GM12878 (cell line): ENCODE measurements around the gene CHCHD1. TPM values are rescaled to one million over a fixed set of nuclear protein-coding genes. Genes with fewer than 3 reads are reported as not detected.

ENCODE experiments used
- CHD1 ChIP-seq: IDR thresholded peaks from 2 replicates; pipeline ENCODE4 v1.6.1; 2012; ENCODE audit warnings: low read depth, low read length, improper control_type of control experiment
- CHD2 ChIP-seq: IDR thresholded peaks from 2 replicates; pipeline ENCODE4 v1.6.1; 2011; ENCODE audit warnings: low read depth, low read length, improper control_type of control experiment, borderline replicate concordance
- CREB1 ChIP-seq: IDR thresholded peaks from 2 replicates; pipeline ENCODE4 v1.6.1; 2012; ENCODE audit warnings: low read depth, mild to moderate bottlenecking, inconsistent platforms
- EED ChIP-seq: sonication (generic); IDR thresholded peaks from 2 replicates; pipeline ENCODE4 v1.6.1; 2016; ENCODE audit warnings: antibody characterized with exemption, low read depth
- GATAD2B ChIP-seq: fragments of 450-650 bp; conservative IDR thresholded peaks from 2 replicates; pipeline ENCODE4 v1.6.1; 2017; ENCODE audit warnings: low read depth, mild to moderate bottlenecking, moderate library complexity
- HDGF ChIP-seq: fragments of 450-650 bp; IDR thresholded peaks from 2 replicates; pipeline ENCODE4 v1.6.1; 2016; ENCODE audit warnings: antibody characterized with exemption
- IKZF2 ChIP-seq, 2 experiments: fragments of 450-650 bp; IDR thresholded peaks; 2 replicates each; pipeline ENCODE4 v1.6.1; 2017; ENCODE audit warnings: mild to moderate bottlenecking in 2 of 2, moderate library complexity in 2 of 2
- IRF4 ChIP-seq: IDR thresholded peaks from 2 replicates; pipeline ENCODE4 v1.6.1; 2011; ENCODE audit warnings: low read depth, low read length
- NRF1 ChIP-seq: conservative IDR thresholded peaks from 2 replicates; pipeline ENCODE4 v1.6.1; 2011; ENCODE audit warnings: mild to moderate bottlenecking, low read depth, low read length, improper control_type of control experiment
- POLR2AphosphoS2 ChIP-seq: IDR thresholded peaks from 2 replicates; pipeline ENCODE4 v1.6.1; 2011; ENCODE audit warnings: low read depth, mild to moderate bottlenecking, low read length, improper control_type of control experiment, moderate library complexity
- TARDBP ChIP-seq: IDR thresholded peaks from 2 replicates; pipeline ENCODE4 v1.6.1; 2016; ENCODE audit warnings: borderline replicate concordance
- YY1 ChIP-seq: IDR thresholded peaks from 2 replicates; pipeline ENCODE4 v1.6.1; 2011; ENCODE audit warnings: low read depth, mild to moderate bottlenecking, low read length
- ZBED1 ChIP-seq: IDR thresholded peaks from 2 replicates; pipeline ENCODE4 v1.6.1; 2016; ENCODE audit warnings: borderline replicate concordance
- polyA plus RNA-seq, 11 experiments: library from polyadenylated mRNA; depleted of rRNA in 4 of 11; unstranded in 6 of 11; stranded (reverse) in 5 of 11; fragments of >200 nt; fragmentation: Nextera tagmentation in 4 of 11; fragmentation: Illumina TruSeq in 1 of 11; extraction: Ambion mirVana in 4 of 11; extraction: Trizol in 1 of 11; gene quantifications; 1 replicate in 1 of 11; 2 replicates in 10 of 11; pipeline versions ENCODE4 v1.2.1 to v1.2.3, GENCODE V29; 2011 to 2016; ENCODE audit warnings: inconsistent platforms in 2 of 11, missing spikeins in 2 of 11, low read depth in 1 of 11
- total RNA-seq, 4 experiments: library from RNA; depleted of rRNA in 3 of 4; stranded (reverse); fragments of >200 nt in 3 of 4; fragmentation: Illumina TruSeq in 1 of 4; extraction: Trizol in 1 of 4; gene quantifications; 2 replicates each; pipeline versions ENCODE4 v1.2.1 to v1.2.3, GENCODE V29; 2013 to 2021
- TF ChIP-seq, protein P1 (sequence below): IDR thresholded peaks from 2 replicates; pipeline ENCODE4 v1.6.1; 2011; ENCODE audit warnings: borderline replicate concordance, low read depth, mild to moderate bottlenecking, moderate library complexity, low read length; ENCODE audit not compliant: insufficient read depth, poor library complexity, severe bottlenecking
- TF ChIP-seq, protein P2 (sequence below): fragments of 450-650 bp; formaldehyde crosslinking; IDR thresholded peaks from 2 replicates; pipeline ENCODE4 v1.5.0; 2022; ENCODE audit warnings: mild to moderate bottlenecking, missing genetic modification characterization
- TF ChIP-seq, protein P3 (sequence below): fragments of 450-650 bp; IDR thresholded peaks from 2 replicates; pipeline ENCODE4 v1.6.1; 2017; ENCODE audit warnings: low read depth, mild to moderate bottlenecking, moderate library complexity
- TF ChIP-seq, protein P4 (sequence below): IDR thresholded peaks from 2 replicates; pipeline ENCODE4 v1.6.1; 2012; ENCODE audit warnings: improper control_type of control experiment, low read depth, low read length; ENCODE audit not compliant: insufficient replicate concordance

Gene CHCHD1
- total and polyA plus RNA-seq, 10 of the 15 experiments (the other 5 are each of a cell fraction or from before 2014, with no cell fraction given) = 35.0 to 132 (median 70.0) TPM

DNA sequence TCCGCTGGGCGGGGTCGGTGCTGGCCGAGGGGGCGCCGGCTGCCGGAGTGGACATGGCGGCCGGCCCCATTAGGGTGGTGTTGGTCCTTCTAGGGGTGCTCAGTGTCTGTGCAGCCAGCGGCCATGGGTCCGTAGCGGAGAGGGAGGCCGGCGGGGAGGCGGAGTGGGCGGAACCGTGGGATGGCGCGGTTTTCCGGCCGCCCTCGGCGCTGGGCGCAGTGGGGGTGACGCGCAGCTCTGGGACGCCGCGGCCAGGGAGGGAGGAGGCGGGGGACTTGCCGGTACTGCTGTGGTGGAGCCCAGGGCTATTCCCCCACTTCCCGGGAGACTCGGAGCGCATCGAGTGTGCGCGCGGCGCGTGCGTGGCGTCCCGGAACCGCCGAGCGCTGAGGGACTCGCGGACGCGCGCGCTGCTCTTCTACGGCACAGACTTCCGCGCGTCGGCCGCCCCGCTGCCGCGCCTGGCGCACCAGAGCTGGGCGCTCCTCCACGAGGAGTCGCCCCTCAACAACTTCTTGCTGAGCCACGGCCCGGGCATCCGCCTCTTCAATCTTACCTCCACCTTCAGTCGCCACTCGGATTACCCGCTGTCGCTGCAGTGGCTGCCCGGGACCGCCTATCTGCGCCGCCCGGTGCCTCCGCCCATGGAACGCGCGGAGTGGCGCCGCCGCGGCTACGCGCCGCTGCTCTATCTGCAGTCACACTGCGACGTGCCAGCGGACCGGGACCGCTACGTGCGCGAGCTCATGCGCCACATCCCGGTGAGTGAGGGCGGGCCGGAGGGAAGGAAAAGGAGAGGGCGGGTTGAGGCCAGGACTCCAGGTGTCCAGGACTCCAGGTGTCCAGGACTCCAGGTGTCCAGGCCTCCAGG is 9.3 kb upstream of the CHCHD1 start (continued):
- TF ChIP-seq, protein P1, sequence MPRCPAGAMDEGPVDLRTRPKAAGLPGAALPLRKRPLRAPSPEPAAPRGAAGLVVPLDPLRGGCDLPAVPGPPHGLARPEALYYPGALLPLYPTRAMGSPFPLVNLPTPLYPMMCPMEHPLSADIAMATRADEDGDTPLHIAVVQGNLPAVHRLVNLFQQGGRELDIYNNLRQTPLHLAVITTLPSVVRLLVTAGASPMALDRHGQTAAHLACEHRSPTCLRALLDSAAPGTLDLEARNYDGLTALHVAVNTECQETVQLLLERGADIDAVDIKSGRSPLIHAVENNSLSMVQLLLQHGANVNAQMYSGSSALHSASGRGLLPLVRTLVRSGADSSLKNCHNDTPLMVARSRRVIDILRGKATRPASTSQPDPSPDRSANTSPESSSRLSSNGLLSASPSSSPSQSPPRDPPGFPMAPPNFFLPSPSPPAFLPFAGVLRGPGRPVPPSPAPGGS = peak; percentile 89
- TF ChIP-seq IKZF2 (IDR thresholded peaks at IDR 0.05) (peak; percentile 29 to 41; a peak in 3 of 4 replicates), IRF4 (no peak), GATAD2B (peak; percentile 98), EED (peak; percentile 60; the same call in 1 of the 2 replicates), CHD1 (no peak), YY1 (peak; percentile 85), TARDBP (peak; percentile 6; the same call in 1 of the 2 replicates), NRF1 (peak; percentile 25; the same call in 1 of the 2 replicates), CHD2 (peak; percentile 53), HDGF (no peak; the same call in 1 of the 2 replicates), CREB1 (peak; percentile 89), POLR2AphosphoS2 (peak; percentile 92), ZBED1 (peak; percentile 86; the same call in 1 of the 2 replicates)
- TF ChIP-seq, protein P2, sequence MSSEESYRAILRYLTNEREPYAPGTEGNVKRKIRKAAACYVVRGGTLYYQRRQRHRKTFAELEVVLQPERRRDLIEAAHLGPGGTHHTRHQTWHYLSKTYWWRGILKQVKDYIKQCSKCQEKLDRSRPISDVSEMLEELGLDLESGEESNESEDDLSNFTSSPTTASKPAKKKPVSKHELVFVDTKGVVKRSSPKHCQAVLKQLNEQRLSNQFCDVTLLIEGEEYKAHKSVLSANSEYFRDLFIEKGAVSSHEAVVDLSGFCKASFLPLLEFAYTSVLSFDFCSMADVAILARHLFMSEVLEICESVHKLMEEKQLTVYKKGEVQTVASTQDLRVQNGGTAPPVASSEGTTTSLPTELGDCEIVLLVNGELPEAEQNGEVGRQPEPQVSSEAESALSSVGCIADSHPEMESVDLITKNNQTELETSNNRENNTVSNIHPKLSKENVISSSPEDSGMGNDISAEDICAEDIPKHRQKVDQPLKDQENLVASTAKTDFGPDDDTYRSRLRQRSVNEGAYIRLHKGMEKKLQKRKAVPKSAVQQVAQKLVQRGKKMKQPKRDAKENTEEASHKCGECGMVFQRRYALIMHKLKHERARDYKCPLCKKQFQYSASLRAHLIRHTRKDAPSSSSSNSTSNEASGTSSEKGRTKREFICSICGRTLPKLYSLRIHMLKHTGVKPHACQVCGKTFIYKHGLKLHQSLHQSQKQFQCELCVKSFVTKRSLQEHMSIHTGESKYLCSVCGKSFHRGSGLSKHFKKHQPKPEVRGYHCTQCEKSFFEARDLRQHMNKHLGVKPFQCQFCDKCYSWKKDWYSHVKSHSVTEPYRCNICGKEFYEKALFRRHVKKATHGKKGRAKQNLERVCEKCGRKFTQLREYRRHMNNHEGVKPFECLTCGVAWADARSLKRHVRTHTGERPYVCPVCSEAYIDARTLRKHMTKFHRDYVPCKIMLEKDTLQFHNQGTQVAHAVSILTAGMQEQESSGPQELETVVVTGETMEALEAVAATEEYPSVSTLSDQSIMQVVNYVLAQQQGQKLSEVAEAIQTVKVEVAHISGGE (CRISPR knock-in tag) = 0 out of 2 replicates have a peak, but pooled peaks have one; percentile 19
- TF ChIP-seq, protein P3, sequence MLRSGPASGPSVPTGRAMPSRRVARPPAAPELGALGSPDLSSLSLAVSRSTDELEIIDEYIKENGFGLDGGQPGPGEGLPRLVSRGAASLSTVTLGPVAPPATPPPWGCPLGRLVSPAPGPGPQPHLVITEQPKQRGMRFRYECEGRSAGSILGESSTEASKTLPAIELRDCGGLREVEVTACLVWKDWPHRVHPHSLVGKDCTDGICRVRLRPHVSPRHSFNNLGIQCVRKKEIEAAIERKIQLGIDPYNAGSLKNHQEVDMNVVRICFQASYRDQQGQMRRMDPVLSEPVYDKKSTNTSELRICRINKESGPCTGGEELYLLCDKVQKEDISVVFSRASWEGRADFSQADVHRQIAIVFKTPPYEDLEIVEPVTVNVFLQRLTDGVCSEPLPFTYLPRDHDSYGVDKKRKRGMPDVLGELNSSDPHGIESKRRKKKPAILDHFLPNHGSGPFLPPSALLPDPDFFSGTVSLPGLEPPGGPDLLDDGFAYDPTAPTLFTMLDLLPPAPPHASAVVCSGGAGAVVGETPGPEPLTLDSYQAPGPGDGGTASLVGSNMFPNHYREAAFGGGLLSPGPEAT = peak; percentile 35; the same call in 1 of the 2 replicates
- TF ChIP-seq, protein P4, sequence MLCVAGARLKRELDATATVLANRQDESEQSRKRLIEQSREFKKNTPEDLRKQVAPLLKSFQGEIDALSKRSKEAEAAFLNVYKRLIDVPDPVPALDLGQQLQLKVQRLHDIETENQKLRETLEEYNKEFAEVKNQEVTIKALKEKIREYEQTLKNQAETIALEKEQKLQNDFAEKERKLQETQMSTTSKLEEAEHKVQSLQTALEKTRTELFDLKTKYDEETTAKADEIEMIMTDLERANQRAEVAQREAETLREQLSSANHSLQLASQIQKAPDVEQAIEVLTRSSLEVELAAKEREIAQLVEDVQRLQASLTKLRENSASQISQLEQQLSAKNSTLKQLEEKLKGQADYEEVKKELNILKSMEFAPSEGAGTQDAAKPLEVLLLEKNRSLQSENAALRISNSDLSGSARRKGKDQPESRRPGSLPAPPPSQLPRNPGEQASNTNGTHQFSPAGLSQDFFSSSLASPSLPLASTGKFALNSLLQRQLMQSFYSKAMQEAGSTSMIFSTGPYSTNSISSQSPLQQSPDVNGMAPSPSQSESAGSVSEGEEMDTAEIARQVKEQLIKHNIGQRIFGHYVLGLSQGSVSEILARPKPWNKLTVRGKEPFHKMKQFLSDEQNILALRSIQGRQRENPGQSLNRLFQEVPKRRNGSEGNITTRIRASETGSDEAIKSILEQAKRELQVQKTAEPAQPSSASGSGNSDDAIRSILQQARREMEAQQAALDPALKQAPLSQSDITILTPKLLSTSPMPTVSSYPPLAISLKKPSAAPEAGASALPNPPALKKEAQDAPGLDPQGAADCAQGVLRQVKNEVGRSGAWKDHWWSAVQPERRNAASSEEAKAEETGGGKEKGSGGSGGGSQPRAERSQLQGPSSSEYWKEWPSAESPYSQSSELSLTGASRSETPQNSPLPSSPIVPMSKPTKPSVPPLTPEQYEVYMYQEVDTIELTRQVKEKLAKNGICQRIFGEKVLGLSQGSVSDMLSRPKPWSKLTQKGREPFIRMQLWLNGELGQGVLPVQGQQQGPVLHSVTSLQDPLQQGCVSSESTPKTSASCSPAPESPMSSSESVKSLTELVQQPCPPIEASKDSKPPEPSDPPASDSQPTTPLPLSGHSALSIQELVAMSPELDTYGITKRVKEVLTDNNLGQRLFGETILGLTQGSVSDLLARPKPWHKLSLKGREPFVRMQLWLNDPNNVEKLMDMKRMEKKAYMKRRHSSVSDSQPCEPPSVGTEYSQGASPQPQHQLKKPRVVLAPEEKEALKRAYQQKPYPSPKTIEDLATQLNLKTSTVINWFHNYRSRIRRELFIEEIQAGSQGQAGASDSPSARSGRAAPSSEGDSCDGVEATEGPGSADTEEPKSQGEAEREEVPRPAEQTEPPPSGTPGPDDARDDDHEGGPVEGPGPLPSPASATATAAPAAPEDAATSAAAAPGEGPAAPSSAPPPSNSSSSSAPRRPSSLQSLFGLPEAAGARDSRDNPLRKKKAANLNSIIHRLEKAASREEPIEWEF = no peak
